Kidney (tissue), 14 donors: ENCODE measurements around the gene CD8B. TPM values are rescaled to one million over a fixed set of nuclear protein-coding genes. Genes with fewer than 3 reads are reported as not detected.

Experiments used
- DNase-seq, 5 donors: peaks; one replicate each; pipeline ENCODE4 v3.0.0-alpha.2; 2013 to 2020
- FAIRE-seq: peaks from 2 replicates; lab custom pipeline; 2012; peaks lifted over from hg19 to GRCh38; lab: Jason Lieb, UNC
- H3K27ac ChIP-seq, 2 donors: one replicate each; pipeline ENCODE4 v1.7.0; 2013; ENCODE audit warnings: low read depth in 2 of 2, low read length in 2 of 2, inconsistent platforms in 1 of 2
- H3K27me3 ChIP-seq: one replicate; pipeline ENCODE4 v1.7.1; 2013; ENCODE audit warnings: low read length, inconsistent platforms; ENCODE audit not compliant: control insufficient read depth, insufficient read depth
- H3K36me3 ChIP-seq, 3 donors: one replicate each; pipeline versions ENCODE4 v1.7.0 to v1.7.1; 2013; ENCODE audit warnings: low read length in 3 of 3, control low read depth in 1 of 3, inconsistent platforms in 1 of 3; ENCODE audit not compliant: insufficient read depth in 3 of 3, control insufficient read depth in 2 of 3
- H3K4me1 ChIP-seq, 3 donors: one replicate each; pipeline versions ENCODE4 v1.7.0 to v1.7.1; 2013; ENCODE audit warnings: low read length in 3 of 3, inconsistent platforms in 1 of 3, low read depth in 1 of 3; ENCODE audit not compliant: control insufficient read depth in 2 of 3, insufficient read depth in 2 of 3
- H3K4me3 ChIP-seq, 3 donors: one replicate each; pipeline versions ENCODE4 v1.7.0 to v1.8.1; 2013; ENCODE audit warnings: low read length in 3 of 3, control low read depth in 1 of 3, inconsistent platforms in 1 of 3
- H3K9ac ChIP-seq, 3 donors: one replicate each; pipeline versions ENCODE4 v1.7.0 to v1.7.1; 2013; ENCODE audit warnings: low read length in 3 of 3, control low read depth in 1 of 3, inconsistent platforms in 1 of 3
- H3K9me3 ChIP-seq, 3 donors: one replicate each; pipeline versions ENCODE4 v1.7.0 to v1.7.1; 2013; ENCODE audit warnings: low read length in 3 of 3, control low read depth in 1 of 3, inconsistent platforms in 1 of 3; ENCODE audit not compliant: control insufficient read depth in 2 of 3, insufficient read depth in 1 of 3
- CTCF ChIP-seq: IDR thresholded peaks from 3 replicates; pipeline ENCODE4 v1.5.1; 2012; ENCODE audit warnings: mild to moderate bottlenecking, moderate library complexity, borderline replicate concordance; ENCODE audit not compliant: insufficient read depth; ENCODE audit errors: extremely low read depth
- intact Hi-C: fragments of 100-400 bp; cut with DNase I; formaldehyde crosslinking; loops from one replicate; pipeline ENCODE4 v1.11.1; 2022
- polyA plus RNA-seq: library from polyadenylated mRNA; stranded (reverse); fragments of 350-450 nt; fragmentation: Illumina TruSeq; extraction: RNeasy Lipid Tissue Mini Kit (QIAGEN cat#74804); gene quantifications from one replicate; pipeline ENCODE4 v1.2.3, GENCODE V29; 2014; ENCODE audit warnings: low read depth, low replicate concordance; ENCODE audit not compliant: insufficient read depth
- total RNA-seq: library from RNA; stranded (reverse); fragmentation: NEBNext Ultra II Directional; extraction: Animal tissue kit (Norgen Biotek cat#: 25700); gene quantifications from one replicate; pipeline ENCODE4 v1.2.1, GENCODE V29; 2021
- donor health status: control.
- donor health status: control.
- donor health status: control.
- donor health status: control.
- donor health status: control.
- donor health status: DM: yes; HTN: yes; CAD: no.
- donor health status: Normal renal cell carcinoma (clear cell type).

The CD8B gene
- total and polyA plus RNA-seq, 2 donors from 2014 or later, result 2.5 TPM; not detected in 1

- no peak for FAIRE-seq
- Histone ChIP-seq H3K27me3 (no peaks in the 10 kb centered on the region), H3K36me3 (no peaks in the 10 kb centered on the region), H3K9me3 (peaks cover 0 to 4% (median 0%) of the 10 kb centered on the region in 3 donors), H3K4me1 (no peaks in the 10 kb centered on the region), H3K27ac (no peak overlapping the region), H3K9ac (no peak overlapping the region), H3K4me3 (no peak overlapping the region)
- intact Hi-C loops, result no loop called here
- DNase-seq, result no peak
- TF ChIP-seq CTCF, result no peak
These were observed 42.7 kb downstream of the CD8B start for GRCh38 chr2:86818957-86819356.

GRCh38 chr2:86818114-86818801, 43.4 kb downstream of the CD8B start:
- intact Hi-C loops, result no loop called here

GRCh38 chr2:86815611-86816010, 46.1 kb downstream of the CD8B start:
- H3K36me3 ChIP-seq, result no peaks in the 10 kb centered on the region
- DNase-seq (no peak), FAIRE-seq (no peak)
- no peak for TF ChIP-seq CTCF
- intact Hi-C loops, result no loop called here
- no peaks in the 10 kb centered on the region for H3K9me3 ChIP-seq
- H3K4me3 ChIP-seq, result no peak overlapping the region
- H3K9ac ChIP-seq, result no peak overlapping the region
- H3K4me1 ChIP-seq, result no peaks in the 10 kb centered on the region
- no peaks in the 10 kb centered on the region for H3K27me3 ChIP-seq
- H3K27ac ChIP-seq, result no peak overlapping the region

More at GRCh38 chr2:86818114-86818801, 43.4 kb downstream of the CD8B start:
- no peak for DNase-seq
- H3K27me3 ChIP-seq, result no peaks in the 10 kb centered on the region
- H3K9me3 ChIP-seq, result peaks cover 0 to 4% (median 0%) of the 10 kb centered on the region in 3 donors
- no peak overlapping the region for H3K9ac ChIP-seq
- FAIRE-seq, result no peak
- no peaks in the 10 kb centered on the region for H3K4me1 ChIP-seq
- TF ChIP-seq CTCF, result no peak
- H3K36me3 ChIP-seq, result no peaks in the 10 kb centered on the region
- no peak overlapping the region for H3K4me3 ChIP-seq
- no peak overlapping the region for H3K27ac ChIP-seq
